ENCODE data around the gene C4orf50.

GRCh38 chr4:5854929-5855328 is 163.3 kb downstream of the C4orf50 start:
- TF ChIP-seq, protein P1, sequence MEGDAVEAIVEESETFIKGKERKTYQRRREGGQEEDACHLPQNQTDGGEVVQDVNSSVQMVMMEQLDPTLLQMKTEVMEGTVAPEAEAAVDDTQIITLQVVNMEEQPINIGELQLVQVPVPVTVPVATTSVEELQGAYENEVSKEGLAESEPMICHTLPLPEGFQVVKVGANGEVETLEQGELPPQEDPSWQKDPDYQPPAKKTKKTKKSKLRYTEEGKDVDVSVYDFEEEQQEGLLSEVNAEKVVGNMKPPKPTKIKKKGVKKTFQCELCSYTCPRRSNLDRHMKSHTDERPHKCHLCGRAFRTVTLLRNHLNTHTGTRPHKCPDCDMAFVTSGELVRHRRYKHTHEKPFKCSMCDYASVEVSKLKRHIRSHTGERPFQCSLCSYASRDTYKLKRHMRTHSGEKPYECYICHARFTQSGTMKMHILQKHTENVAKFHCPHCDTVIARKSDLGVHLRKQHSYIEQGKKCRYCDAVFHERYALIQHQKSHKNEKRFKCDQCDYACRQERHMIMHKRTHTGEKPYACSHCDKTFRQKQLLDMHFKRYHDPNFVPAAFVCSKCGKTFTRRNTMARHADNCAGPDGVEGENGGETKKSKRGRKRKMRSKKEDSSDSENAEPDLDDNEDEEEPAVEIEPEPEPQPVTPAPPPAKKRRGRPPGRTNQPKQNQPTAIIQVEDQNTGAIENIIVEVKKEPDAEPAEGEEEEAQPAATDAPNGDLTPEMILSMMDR (conservative IDR thresholded peaks at IDR 0.05; ENCODE audit: low read depth in 2 of 2) = no peak
- TF ChIP-seq EZH2 (IDR thresholded peaks at IDR 0.05; ENCODE audit: low read depth, unreplicated experiment) (no peak), POLR2AphosphoS5 (IDR thresholded peaks at IDR 0.05; ENCODE audit: low read depth) (no peak), ZNF331 (CRISPR knock-in tag; IDR thresholded peaks at IDR 0.05; ENCODE audit: low read depth) (no peak), EZH2phosphoT487 (IDR thresholded peaks at IDR 0.05; ENCODE audit: unreplicated experiment) (no peak)
- TF ChIP-seq, protein P2, sequence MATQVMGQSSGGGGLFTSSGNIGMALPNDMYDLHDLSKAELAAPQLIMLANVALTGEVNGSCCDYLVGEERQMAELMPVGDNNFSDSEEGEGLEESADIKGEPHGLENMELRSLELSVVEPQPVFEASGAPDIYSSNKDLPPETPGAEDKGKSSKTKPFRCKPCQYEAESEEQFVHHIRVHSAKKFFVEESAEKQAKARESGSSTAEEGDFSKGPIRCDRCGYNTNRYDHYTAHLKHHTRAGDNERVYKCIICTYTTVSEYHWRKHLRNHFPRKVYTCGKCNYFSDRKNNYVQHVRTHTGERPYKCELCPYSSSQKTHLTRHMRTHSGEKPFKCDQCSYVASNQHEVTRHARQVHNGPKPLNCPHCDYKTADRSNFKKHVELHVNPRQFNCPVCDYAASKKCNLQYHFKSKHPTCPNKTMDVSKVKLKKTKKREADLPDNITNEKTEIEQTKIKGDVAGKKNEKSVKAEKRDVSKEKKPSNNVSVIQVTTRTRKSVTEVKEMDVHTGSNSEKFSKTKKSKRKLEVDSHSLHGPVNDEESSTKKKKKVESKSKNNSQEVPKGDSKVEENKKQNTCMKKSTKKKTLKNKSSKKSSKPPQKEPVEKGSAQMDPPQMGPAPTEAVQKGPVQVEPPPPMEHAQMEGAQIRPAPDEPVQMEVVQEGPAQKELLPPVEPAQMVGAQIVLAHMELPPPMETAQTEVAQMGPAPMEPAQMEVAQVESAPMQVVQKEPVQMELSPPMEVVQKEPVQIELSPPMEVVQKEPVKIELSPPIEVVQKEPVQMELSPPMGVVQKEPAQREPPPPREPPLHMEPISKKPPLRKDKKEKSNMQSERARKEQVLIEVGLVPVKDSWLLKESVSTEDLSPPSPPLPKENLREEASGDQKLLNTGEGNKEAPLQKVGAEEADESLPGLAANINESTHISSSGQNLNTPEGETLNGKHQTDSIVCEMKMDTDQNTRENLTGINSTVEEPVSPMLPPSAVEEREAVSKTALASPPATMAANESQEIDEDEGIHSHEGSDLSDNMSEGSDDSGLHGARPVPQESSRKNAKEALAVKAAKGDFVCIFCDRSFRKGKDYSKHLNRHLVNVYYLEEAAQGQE (IDR thresholded peaks at IDR 0.05; ENCODE audit: unreplicated experiment) = no peak

Data from GM23338 (cell line).